NCI-H2196 (cell line): Measurements from ENCODE around the gene CNIH1.
"Not testable (repeated sequence)": the region's sequence is repeated elsewhere in the genome, so short reads cannot be mapped to it uniquely, and the experiment has no call there.

ENCODE experiments used
- DNase-seq: peaks from one replicate; lab custom pipeline; 2025; ENCODE audit not compliant: unreplicated experiment; lab: John Stamatoyannopoulos, UW

The CNIH1 gene

DNA sequence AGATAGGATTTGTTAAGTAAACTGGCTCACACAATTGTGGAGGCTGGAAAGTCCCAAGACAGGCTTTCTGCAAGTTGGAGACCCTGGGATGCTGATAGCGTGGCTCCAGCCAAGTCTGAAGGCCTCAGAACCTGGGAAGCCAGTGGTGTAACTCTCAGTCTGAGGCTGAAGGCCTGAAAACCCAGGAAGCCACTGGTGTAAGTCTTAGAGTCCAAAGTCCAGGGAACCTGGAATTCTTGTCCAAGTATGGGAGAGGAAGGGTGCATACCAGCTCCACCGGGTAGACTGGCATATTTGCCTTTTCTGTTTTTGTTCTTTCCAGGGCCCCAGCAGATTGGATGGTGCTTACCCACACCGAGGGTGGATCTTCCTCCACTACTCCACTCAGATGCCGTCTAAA lies 29.5 kb upstream of the CNIH1 start:
- no peak for DNase-seq

DNA sequence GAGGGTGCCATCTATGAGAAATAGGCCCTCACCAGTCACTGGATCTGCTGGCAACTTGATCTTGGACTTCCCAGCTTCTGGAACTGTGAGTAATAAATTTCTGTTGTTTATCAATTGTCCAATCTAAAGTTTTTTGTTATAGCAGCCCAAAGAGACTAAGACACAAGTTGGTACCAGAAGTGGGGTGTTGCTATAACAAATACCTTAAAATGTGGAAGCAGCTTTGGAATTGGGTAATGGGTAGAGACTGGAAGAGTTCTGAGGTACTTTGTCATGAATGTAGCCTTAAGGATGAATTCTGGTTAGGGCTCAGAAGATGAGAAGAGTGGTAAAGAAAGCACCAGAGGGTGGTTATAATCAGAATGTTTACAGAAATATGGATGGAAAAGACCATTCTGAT lies 26.1 kb upstream of the CNIH1 start:
- no peak for DNase-seq

DNA sequence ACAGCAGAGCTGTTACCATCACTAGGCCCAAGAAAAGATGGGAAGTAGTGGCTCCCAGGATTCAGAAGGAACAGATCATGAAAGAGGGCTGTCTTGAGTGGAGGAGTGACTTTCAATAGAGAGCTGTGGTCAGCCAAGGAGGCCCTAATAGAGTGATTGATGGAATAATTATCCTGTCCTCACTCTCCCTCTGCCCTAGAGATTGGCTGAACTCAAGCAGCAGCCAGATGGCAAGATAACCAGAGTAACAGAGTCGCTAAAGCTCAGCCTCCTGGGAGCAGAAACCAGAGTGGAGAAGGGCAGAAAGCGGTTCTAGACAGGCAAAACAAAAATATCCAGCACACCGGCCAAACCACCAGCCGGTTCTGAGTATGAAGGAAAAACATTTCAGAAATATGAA lies 24.5 kb upstream of the CNIH1 start:
- no peak for DNase-seq

DNA sequence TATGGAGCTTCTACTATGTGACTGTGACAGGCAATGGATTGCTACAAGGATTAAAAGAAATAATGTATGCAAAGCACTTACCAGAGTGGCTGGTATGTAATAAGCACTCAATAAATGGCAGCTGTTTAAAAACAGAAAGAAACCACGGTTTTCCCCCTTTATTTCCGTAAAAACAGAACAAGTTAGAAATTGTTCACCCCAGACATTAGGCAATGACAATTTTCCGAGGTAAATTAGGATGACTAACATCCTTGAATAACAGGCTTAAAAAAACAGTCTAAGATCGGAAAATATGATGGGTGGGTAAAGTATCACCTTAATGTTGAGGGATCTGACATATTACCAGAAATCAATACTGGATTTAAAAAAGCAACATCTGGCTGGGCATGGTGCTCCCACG lies 20.9 kb upstream of the CNIH1 start:
- DNase-seq, result no peak

DNA sequence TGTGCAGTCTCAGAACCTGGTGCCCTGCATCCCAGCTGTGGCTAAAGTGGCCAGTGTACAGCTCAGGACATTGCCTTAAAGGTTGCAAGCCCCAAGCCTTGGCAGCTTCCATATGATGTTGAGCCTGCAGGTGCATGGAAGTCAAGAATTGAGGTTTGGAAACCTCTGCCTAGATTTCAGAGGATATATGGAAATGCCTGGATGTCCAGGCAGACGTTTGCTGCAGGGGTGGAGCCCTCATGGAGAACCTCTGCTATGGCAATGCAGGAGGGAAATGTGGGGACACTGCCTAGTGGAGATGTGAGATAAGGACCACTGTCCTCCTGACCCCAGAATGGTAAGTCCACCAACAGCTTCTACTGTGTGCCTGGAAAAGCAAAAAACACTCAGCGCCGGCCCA lies 17.9 kb upstream of the CNIH1 start:
- DNase-seq, result no peak

DNA sequence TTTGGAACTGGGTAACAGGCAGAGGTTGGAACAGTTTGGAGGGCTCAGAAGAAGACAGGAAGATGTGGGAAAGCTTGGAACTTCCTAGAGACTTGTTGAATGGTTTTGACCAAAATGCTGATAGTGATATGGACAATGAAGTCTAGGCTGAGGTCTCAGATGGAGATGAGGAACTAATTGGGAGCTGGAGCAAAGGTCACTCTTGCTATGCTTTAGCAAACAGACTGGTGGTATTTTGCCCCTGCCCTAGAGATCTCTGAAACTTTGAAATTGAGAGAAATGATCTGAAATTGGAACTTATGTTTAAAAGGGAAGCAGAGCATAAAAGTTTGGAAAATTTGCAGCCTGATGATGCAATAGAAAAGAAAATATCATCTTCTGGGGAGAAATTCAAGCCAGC lies 17.4 kb upstream of the CNIH1 start:
- DNase-seq, result not testable (repeated sequence)

DNA sequence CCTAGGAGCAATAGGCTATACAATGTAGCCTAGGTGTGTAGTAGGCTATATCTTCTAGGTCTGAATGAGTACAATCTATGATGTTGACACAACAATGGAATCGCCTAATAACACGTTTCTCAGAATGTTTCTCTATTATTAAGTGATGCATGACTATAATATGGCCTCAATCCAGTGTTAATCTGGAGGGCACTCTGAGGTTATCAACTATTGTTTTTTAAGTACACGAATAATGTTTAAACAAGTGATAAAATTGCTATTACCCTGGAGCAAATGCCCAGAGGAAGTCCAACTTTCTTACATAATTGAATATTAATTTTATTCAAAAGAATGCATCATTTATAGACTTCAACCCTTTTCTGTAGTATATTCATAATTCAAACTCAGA lies 16.4 kb upstream of the CNIH1 start:
- DNase-seq, result no peak

DNA sequence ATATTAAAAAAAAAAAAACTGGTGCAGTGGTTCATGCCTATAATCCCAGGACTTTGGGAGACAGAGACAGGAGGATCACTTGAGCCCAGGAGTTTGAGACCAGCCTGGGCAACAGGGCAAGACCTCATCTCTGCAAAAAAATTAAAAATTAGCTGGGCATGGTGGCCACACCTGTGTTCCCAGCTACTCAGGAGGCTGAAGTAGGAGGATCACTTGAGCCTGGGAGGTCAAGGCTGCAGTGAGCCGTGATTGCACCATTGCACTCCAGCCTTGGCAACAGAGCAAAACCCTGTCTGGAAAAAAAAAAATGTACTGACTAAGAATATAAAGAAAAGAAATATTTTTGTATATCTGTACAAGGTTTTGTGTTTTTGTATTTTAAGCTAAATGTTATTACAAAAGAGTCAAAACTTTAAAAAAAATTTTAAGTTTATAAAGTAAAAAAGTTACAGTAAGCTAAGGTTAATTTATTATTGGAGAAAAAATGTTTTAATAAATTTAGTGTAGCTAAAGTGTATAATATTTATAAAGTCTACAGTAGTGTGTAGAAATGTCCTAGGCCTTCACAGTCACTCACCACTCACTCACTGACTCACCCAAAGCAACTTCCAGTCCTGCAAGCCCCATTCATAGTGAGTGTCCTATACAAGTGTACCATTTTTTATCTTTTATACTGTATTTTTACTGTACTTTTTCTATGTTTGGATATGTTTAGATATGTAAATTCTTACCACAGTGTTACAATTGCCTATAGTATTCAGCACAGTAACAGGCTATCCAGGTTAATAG lies 15.8 kb upstream of the CNIH1 start:
- not testable (repeated sequence) for DNase-seq

DNA sequence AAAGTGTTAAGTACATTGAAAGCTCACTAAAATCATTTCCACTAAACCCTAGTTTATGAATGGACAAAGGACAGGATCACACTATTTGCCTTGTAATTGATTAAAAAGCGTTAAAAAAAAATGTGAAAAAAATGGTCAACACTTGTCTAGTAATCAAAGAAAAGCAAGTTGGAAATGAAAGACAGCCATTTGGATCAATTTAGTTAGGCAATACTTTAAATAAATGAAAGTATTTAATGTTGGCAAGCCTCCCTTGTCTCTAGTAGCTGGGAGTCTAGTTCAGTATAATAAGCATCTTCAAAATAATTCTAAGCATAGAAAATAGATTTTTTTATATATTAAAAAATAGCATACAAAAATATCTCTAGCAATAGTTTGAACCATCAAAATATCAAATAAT lies 14.2 kb upstream of the CNIH1 start:
- DNase-seq, result no peak

DNA sequence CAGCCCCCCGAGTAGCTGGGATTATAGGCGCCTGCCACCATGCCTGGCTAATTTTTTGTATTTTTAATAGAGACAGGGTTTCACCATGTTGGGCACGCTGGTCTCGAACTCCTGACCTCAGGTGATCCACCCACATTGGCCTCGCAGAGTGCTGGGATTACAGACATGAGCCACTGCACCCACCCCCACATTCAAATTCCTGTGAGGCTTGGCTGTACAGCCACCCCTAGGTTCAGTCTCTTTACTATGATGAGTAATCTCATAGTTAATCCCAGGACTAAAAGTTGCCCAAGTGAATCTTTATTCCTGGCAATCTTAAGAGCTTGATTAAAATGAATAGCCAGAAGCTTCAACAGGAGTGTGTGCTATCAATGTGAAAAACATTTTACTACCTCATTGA lies 12.8 kb upstream of the CNIH1 start:
- not testable (repeated sequence) for DNase-seq

DNA sequence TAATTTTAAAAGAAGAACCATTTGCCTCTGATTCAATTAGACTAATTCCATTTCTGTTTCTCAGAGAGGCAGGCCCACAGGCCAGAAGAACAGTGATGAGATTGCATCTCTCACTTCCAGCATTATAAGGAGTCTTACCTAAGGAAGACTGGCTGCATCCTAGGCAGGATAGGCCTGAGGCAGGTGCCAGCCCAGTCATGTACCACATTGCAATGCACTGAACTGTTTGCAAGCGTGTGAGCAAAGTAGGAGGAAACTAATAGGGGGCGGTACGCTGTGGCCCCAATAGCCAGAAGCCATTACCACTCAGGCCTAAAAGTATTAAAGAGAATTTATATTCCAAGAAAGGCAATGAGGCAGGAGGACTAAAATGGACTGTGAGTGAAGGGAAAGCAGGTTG lies 12.1 kb upstream of the CNIH1 start:
- no peak for DNase-seq

DNA sequence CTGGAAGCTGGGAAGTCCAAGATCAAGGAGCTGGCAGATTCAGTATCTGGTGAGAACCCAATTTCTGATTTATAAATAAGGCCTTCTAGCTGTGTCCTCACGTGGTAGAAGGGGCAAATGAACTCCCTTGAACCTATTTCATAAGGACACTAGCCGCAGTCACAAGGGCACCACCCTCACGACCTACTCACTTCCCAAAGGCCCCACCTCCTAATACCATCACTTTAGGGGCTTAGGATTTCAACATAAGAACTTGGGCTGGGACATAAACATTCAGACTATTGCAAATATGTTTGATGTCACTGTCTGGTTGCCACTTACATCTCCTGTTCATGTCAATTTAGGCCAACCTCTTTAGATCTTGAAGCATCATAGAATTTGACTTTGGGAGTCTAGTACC lies 10.8 kb upstream of the CNIH1 start:
- no peak for DNase-seq

DNA sequence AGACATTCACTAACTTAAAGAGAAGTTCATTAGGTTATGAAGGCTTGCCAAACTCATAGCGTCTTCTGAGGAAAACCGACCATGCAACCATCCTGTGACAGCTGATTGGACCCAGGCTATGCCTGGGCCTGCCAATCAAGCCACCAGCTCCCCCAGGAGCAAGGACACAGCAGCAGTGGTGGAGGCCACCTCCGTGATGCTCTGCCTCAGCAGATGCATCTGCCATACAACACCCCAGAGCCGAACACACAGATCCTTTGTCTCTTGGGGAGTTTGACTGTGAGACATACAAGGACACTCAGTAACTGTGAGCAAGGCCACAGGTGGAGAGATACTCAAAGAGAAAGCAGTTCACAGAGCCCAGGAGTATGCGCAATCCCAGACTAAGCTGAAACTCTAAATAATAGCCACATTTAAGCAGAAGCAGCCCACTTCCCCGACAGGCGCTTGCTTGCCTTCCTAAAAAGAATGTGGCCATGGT lies 10.0 kb upstream of the CNIH1 start:
- DNase-seq, result no peak

DNA sequence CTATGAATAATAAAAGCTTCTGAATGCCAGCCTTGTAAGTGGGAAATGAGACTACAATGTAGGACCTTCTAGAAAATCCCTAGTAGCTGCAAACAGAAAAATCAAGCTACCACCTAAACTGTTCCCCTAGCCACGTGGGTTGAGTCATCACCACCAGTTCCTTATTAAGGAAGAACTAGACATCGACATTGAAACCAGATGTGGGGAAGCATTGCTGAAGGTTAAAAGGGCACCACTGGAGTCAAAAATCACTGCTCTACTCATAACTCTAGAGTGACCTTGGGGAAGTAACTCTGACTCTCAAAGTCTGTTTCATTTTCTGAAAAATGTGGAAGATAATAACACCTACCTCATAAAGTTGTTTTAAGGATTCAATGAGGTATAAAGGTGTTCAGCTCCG lies 9.4 kb upstream of the CNIH1 start:
- DNase-seq, result no peak

DNA sequence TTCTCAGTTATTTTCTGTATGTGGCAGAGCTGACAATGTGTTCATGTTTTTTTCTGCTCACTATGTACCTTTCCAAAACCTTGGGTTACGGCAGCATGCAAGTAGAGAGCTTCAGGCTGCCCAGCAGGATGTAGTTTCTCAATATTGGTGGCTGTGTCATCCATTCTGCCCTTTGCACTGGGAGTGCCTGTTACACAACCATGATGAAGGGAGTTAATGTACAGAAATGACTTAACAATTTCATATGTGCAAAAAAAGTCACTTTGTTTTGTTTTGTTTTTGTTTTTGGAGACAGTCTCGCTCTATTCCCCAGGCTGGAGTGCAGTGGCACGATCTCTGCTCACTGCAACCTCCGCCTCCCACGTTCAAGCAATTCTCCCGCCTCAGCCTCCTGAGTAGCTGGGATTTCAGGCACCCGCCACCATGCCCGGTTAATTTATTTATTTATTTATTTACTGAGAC lies 6.1 kb upstream of the CNIH1 start:
- DNase-seq, result no peak

DNA sequence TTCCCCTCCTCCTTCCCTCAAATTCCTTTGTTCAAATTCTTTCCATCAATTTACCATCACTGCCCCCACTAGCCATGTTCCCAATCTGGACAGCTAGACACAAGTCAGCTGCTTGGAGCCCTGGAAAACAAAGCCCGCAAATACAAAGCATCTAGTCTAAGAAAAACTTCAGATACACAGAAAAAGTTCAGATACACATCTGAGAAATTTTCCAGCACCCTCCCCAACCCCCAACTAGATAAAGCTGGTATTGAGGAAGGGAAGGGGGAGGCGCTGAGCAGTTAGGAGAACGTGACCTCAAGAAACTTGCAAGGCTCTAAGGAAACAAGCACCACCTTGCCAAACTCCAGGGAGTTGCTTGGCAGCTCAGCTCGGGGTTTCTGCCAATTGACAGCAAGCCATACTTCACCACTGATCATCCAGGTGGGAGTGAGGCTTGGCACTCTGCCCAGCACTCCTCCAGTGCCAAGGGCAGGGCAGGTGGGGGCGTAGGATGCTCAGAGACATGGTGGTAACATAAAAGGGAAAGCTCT lies 5.1 kb upstream of the CNIH1 start:
- DNase-seq, result peak; percentile 77

DNA sequence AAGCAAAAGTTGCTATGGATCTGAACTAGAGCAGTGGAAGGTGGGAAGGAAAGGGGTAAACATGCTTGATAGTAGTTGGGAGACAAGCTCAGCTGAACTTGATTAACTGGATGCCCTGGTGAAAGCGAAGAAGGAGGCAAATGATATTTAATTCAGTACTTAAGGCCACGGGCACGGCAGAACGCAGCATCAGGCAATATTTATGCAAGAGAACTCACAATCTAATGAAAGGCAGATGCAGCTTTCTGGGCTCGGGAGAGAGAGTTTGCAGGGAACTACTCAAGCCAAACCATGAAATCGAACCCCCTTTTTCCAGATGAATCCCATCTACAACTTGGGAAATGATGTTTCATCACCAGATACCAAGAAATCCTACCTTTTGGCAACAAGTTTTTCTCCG lies 3.5 kb upstream of the CNIH1 start:
- DNase-seq, result no peak

DNA sequence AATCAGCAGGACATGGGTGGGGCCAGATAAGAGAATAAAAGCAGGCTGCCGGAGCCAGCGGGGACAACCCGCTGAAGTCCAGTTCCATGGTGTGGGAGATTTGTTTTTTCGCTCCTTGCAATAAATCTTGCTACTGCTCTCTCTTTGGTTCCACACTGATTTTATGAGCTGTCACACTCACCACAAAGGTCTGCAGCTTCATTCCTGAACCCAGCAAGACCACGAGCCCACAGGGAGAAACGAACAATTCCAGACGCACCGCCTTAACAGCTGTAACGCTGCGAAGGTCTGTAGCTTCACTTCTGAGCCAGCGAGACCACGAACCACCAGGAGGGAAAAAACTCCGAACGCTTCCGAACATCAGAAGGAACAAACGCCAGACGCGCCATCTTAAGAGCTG lies 2.8 kb upstream of the CNIH1 start:
- DNase-seq, result no peak

DNA sequence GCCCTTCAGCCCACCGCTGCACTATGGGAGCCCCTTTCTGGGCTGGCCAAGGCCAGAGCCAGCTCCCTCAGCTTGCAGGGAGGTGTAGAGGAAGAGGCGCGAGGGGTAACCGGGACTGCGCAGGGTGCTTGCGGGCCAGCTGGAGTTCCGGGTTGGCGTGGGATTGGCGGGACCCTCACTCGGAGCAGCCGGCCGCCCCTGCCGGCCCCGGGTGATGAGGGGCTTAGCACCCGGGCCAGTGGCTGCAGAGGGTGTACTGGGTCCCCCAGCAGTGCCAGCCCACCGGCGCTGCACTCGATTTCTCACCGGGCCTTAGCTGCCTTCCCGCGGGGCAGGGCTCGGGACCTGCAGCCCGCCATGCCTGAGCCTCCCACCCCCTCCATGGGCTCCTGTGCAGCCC lies 1.8 kb upstream of the CNIH1 start:
- not testable (repeated sequence) for DNase-seq

DNA sequence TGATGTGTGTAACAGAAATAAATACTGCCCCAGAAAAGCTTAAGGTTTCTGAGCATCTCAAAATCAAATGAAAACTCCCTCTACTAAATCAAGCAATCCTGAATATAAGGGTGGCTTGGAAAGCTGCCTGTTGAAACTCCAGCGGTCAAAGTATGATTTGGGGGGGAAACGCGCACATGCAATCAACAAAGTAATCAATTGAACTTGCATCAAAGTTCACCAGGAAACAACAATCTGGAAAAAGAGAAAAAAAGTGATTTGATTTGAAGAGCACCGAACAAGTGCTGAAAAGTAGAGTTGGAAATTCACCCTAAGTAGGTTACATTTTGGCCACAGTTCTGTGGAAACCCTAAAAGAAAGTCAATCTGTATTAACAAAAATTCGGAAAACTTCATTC lies 700 bp downstream of the CNIH1 start:
- no peak for DNase-seq

DNA sequence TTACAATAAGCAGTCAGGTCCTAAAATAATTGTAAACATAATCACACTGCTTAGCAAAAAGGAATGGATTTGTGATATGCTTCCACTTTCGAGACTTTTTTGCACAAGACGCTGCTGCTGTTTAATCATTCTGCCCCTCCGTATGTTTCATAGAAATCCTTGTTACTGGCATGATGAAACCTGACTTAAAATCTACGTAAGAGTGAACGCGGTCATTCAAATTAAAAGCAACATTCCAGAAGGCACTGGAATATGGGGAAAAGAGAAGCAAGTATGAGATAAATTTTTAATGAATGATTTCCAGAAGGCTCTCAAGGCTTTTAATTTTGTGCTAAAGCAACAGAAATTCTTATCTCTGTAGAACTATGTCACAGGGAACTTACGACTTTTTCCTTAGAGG lies 1.1 kb downstream of the CNIH1 start:
- DNase-seq, result no peak

DNA sequence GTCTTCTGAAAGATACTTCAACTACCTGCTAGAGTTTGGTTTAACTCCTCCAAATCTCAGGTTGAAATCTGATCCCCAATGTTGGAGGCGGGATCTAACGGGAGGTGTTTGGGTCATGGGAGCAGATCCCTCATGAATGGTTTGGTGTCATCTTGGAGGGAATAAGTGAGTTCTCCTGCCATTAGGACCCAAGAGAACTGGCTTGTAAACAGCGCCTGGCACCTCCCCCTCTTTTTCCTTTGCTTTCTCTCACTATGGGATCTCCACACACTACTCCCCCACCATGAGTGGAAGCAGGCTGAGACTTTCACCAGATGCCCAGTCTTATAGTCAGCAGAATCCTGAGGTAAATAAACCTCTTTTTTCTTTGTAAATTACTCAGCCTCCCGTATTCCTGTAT lies 2.5 kb downstream of the CNIH1 start:
- DNase-seq, result no peak

DNA sequence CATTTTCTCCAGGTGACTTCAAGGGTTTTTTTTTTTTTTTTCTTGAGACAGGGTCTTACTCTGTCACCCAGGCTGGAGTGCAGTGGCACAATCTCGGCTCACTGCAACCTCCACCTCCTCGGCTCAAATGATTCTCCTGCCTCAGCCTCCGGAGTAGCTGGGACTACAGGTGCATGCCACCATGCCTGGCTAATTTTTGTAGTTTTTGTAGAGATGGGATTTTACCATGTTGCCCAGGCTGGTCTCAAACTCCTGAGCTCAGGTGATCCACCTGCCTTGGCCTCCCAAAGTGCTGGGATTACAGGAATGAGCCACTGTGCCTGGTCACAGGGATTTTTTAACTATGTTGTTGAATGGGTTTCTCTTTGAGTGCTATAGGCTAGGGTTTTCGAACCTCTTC lies 3.2 kb downstream of the CNIH1 start:
- not testable (repeated sequence) for DNase-seq
